ENCODE measurements around the gene CDKN1C.
"Not testable (repeated sequence)": the region's sequence is repeated elsewhere in the genome, so short reads cannot be mapped to it uniquely, and the experiment has no call there.

Gene CDKN1C

DNA sequence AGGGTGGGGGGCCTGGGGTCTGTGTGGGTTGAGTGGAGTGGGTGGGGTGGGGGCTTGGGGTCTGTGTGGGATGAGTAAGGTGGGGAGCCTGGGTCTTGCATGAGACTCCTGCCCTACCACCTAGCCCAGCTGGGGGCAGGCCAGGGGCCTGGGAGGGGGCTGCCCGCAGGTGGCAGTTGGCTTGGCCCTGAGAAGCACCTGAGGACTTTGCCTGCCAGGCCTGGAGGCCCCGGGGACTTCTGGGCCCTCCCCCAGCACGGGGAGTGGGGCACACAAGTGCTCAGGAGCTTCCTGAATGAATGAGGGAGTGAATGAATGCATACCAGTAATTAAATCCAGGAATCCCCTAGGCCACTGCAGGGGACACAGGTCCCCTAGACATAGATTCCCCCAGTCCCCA, 37.1 kb upstream of the CDKN1C start:
- no peak for DNase-seq

DNA sequence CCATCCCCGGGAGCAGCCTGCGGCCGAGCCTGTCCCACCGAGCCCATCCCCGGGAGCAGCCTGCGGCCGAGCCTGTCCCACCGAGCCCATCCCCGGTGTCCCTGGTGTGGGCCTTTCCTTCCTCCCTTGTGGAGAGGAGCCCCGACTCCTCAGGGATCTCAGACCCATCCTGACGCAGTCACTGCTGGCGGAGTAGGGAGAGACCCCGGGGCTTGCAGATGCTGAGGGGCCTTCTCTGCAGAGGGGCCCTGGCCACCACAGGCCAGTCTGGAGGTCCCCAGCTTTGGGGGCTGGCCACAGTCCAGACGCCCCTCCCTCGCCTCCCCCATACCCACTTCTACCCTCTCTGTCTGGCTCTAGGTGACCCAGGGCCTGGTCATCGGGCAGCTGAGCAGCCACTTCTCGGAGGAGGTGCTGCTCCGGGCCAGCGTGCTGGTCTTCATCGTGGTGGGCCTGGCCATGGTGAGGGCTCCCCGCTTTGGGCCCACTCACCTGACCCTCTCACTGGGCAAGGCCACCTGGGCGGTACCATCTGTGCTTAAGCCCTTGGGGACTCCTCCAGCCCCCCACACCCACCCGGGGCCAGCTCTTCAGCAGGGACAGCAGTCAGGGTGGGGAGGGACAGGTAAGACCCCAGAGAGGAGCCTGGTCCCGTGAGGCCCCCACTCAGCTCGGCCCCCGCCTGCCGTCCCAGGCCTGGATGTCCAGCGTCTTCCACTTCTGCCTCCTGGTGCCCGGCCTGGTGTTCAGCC, 36.3 kb upstream of the CDKN1C start:
- no peak for DNase-seq

DNA sequence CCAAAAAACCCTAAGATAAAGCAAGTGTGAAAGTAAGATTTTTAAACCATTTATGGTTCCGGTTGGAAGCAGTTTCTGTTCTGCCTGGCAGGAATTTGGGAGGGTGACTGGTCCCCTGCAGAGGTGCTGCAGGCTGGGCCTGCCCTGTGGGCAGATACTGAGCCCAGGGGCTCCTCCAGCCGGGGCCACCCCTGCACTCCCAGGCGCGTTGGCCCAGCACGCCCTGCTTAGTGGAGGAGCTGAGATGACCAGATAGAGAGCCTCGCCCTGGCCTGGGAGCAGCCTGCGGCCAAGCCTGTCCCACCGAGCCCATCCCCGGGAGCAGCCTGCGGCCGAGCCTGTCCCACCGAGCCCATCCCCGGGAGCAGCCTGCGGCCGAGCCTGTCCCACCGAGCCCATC, 35.7 kb upstream of the CDKN1C start:
- DNase-seq = no peak

DNA sequence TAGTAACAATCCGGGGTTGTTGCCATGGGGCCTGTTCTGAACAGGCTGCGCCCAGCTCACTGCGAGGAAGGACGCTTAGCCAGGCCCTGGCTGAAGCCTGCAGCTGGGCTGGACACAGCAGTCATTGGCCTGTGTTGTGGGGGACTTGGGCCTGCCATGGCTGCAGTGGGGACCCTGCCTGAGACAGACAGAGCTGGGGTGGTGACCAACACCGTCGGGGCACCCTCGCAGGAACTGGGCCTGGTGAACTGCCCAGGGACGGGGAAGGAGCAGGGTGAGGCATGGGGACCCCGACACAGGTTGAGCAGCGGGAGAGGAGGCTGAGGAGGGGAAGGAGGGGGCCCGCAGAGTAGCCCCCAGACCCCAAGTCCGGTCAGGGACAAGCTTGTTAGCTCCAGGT, 34.8 kb upstream of the CDKN1C start:
- DNase-seq = no peak

DNA sequence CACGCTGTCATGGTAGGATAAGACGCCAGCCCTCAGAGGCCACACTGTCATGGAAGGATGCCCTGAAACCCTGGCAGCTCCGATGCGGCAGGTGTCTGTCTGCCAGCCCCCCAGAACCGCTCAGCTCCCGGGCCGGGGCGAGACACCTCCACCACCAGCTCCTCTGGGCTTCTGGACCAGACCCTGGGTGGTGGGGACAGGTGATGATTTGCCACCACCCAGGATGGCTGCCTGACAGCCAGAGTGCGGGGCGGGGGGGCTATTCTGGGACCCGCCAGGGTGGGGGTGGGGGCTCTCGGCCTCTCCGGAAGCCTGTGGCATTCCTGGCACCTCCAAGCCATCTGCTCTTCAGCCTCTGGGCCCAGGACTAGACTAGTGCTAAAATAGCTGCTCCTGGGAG, 34.3 kb upstream of the CDKN1C start:
- no peak for DNase-seq

DNA sequence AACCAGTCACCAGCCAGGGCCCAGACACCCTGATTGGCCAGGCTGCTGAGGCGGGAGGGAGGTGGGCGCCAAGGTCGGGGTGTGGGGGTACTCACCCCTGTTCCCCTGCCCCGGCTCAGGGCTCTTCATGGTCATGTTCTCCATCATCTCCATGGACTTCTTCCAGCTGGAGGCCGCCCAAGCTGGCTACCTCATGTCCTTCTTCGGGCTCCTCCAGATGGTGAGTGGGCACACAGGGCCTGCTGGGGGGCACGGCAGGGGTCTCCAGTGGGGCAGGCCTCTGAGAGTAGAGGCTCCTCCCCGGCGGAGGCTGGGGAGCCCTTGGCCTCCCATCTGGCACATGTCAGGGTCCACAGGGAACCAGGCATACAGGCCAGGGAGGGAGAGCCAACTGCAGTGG, 33.6 kb upstream of the CDKN1C start:
- DNase-seq = no peak

DNA sequence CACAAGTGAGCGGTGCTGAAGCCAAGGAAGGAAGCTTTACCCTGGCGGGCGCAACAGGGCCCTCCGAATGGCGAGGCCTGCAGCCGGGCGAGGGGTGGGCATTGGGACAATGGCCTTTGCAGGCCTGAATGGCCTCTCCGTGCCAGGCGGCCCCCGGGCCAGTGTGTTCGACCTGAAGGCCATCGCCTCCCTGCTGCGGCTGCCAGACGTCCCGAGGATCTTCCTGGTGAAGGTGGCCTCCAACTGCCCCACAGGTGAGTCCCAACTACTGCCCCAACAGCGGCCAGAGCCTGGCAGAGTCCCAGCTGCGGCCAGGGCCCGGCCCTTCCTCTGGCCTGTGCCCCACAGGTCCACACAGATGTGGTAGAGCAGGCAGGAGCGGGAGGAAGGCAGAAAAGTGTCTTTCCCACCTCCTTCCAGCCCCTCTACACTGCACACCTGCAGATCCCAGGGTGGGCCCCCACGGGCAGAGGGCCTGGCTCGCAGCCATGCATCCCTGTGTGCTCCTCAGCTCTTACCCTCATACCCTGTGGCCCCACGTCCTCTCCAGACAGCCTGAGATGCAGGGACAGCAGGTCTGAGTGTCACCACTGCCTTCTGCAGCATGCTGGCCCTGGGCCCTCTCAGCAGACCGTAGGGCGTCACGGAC, 32.4 kb upstream of the CDKN1C start:
- DNase-seq = no peak

DNA sequence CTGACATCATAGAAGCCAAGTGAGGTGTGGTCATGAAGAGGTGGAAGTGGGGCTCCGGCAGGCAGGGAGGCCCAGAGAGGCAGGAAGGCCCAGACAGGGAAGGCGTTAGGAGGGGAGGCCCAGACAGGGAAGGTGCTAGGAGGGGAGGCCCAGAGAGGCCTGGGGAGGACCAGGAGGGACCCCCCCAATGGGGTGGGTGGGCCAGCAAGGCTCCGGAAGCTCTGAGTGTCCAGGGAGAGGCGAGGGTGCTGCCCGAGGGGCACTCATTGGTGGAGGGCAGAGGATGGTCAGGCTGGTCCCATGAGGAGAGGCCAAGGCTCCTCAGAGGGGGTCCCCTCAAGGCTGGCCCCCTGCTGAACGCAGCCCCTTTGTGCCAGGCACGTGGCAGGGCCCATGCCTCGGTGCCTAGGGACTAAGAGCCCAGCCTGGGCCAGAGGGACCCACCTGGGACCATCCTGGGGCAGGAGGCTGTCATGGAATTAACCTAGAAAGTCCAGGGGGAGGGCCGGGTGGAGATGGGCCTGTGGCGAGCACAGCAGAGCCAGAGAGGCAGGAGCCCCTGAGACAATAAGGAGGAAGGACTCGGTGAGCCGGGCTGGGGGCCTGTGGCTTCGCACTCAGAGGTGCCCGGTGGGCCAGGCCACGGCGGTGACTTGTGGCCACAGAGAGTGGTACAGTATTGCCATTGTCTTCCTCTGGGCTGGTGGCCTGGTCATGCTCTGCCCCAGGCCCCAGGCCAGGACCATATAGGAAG, 31.5 kb upstream of the CDKN1C start:
- DNase-seq = no peak

DNA sequence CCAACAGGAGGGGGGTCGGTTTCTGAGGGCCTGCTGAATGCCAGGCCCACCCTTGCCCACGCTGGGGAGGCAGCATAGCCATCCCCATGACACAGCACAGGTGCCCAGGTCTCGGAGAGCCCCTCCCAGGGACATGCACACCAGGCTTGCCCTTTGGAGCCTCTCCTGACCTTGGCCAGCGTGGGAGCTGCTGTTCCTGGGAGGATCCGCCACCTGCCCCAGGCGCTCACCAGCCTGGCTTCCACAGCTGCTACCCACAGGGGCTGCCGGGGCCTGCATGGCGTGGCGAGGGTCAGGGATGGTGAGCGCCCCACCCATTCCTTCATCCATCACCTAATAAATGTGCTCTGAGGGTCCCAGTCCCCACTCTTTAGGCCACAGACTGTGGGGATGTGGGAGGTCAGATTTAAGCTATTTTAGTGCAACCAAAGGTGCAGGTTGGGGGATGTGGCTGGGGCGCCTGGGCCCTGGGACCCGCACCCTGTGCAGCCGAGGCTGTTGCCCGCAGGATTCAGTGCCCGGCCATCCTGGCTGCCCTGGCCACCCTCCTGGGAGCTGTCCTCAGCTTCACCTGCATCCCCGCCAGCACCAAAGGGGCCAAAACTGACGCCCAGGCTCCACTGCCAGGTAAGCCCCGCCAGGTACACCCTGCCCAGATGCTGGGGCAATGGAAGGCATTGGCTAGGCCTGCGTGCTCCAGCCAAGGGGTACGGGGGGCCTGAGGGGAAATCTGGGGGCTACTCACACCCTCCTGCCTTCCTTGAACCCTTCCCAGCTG, 30.7 kb upstream of the CDKN1C start:
- DNase-seq = no peak

DNA sequence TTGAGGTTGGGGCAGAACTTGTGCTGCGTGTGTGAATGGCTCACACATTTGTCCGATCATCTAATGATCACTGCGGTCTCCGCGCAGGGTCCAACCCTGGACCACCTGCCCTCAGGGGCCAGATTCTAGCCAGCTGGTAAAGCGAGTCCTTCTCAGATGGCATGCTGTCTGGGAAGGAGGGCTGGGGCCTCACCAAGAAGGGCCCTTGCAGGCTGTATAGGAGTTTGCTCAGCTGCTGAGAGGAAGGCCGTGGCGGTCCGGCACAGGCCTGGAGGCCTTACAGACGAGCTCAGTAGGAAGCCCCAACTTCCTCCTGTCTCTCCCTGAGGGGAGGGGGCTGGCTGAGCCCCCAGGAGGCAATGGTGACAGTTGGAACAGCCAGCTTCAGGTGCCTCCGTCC, 29.9 kb upstream of the CDKN1C start:
- no peak for DNase-seq

DNA sequence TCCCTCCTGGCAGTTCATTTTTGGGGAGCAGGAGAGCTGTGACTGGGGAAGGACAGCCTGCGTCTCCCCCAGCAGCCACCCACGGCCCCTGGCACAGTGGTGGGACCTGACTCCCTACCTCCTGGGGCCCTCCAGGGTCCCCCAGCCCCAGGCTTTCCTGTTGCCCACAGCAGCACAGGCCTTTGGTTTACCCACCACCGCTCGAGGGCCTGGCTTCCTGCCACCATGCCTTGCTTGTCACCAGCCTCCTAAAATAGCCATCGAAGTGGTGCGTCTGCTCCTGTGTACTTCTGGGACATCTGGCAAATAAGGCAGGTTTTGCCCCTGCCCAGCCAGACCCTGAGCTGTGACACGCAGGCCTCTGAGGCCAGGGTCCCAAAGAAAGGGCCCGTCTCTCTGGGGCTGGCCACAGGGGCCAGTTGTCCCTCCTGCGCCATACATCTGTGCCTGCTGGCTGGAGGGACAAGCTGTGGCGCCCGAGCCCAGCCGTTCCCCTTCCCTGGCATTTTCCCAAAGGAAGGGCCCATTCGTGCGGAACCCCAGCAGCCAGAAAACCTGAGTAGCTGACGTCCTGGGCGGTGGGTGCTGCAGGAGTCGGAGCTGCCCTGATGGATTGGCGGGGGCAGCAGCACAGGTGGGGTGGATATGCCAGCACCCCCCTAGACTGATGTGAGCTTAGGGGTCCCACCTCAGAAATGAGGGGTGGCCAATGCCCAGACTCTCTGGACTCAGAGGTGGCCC, 29.1 kb upstream of the CDKN1C start:
- DNase-seq = no peak

DNA sequence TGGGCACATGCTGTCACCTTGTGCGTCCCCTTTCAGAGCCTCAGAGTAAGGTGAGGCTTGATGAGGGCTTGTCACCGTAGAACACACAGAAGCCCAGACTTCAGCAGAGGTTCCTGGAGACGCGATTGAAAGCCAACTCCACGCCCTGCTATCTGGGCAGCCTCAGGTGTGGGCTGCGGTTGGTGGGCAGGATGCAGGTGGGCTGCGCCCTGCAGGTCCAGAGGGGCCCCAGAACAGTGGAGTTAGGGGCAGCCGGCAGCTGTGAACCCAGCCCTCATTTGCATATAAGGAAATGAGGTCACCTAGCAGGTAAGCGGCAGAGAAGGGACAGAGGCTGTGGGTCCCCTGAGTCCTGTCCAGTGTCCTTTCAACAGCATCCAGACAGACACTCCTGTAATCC, 28.2 kb upstream of the CDKN1C start:
- DNase-seq = no peak

DNA sequence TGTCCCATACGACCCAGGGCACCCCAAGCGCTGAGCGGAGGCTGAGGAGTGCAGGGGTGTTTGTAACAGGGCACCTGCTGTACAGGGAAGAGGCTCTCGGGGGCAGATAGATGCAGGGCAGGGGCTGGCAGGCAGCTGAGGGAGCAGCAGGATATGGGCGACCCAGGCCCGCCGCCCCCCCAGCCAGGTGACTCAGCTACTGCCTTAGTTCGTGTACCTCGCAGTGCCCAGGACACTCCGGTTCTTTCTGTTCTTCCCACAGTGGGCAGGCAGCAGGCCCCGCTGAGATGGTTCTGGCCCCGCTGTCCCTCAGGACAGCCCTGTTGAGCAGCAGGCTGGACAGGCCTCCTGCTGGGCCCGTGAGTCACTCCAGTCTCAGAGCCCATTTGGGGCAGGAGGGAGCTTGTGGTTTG, 27.4 kb upstream of the CDKN1C start:
- no peak for DNase-seq

DNA sequence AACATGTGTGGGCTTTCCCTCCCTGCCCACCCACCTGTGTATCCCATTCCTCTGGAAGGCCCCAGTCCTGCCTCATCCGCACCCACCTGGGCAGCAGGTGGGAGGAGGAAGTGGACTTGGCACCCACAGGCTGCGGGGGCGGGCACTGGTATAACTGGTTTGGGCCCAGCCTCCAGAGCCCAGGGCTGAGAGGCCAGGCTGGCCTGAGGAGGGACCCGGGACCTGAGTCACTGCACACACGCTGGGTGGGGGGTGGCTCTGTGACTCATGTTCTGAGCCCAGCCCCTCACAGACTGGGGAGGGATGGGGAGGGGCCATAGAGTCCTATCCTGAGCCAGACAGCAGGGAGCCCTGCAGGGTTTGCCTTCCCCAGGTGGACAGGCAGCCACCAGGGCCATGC, 26.9 kb upstream of the CDKN1C start:
- no peak for DNase-seq

DNA sequence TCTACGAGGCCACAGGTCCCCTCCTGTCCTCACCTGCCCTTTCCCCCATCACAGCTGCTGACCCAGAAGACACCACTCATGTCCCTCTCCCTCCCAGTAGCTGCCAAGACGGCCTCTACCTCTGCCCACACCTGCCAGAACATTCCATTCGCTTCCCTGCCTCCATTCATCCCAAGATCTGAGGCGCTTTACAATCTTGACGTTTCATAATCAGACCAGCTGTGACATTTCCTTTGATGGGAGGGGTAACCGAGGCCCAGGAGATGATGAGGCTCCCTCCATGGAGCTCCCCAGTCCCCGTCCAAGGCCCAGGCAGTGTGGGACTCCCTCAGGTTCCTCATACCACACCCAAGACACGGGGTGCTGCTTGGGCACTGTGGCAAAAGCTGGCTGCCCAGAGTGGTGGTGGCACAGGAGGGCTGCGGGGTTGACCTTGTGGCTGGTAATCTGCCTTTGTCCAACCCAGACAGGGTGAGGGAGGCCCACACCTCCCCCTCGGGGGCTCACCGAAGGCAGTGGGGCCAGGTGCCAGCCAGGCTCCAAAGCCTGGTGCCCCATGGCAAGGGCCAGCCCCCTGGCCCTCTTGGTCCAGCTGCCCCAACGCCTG, 26.3 kb upstream of the CDKN1C start:
- no peak for DNase-seq

DNA sequence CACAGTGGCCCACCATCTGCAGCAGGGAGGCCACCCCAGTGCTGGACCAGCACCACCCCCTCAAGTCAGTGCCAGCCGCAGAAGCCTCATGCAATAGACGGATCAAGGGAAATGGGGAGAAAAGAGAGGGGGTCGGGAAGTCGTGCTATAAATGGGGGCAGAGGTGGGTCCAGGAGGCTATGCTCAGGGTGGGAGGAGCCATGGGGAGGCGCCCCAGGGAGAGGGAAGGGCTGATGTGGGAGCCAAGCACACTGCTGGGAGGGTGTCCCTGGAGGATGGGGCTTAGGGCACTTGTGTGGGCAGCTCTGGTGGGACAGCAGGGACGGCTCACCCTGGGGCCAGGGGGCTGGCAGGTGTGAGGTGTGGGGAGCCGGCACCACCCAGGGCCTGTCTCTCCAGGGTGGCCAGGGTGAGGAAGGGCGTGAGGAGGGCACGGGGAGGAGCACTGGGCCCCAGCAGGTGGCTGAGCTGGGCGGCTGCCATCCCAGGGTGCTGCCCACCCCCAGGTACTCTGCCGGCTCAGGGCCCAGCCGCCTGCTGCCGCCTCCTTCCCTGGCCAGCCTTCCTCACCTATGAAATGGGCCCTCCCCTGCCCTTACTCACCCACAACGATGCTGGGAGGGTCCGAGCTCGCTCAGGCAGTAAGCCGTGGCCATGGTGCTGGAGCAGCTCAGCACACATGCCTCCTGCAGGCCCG, 25.7 kb upstream of the CDKN1C start:
- no peak for DNase-seq

DNA sequence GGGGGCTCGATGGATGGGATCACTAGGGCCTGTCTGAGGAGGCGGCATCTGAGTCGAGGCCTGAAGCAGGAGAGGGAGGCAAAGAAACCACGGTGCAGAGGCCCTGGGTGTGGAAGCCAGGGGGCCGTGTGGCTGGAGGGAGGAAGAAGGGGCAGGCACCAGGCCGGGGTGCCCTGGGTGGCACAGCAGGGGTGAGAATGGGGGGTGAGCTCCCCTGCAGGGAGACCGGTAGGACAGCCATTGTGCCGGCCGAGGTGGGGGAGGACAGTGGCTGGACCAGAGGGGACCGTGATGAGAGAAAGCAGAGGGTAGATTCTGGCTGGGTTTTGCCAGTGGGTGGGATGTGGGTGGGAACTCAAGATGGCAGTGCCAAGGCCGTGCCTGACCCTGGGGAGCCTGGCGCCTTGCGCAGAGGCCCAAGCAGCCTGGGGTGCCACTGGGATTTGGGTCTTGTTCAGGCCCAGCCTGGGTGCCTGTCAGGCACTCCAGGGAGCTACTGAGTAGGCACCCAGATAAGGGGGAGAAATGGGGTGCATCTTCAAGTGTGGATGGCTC, 24.9 kb upstream of the CDKN1C start:
- DNase-seq = no peak

DNA sequence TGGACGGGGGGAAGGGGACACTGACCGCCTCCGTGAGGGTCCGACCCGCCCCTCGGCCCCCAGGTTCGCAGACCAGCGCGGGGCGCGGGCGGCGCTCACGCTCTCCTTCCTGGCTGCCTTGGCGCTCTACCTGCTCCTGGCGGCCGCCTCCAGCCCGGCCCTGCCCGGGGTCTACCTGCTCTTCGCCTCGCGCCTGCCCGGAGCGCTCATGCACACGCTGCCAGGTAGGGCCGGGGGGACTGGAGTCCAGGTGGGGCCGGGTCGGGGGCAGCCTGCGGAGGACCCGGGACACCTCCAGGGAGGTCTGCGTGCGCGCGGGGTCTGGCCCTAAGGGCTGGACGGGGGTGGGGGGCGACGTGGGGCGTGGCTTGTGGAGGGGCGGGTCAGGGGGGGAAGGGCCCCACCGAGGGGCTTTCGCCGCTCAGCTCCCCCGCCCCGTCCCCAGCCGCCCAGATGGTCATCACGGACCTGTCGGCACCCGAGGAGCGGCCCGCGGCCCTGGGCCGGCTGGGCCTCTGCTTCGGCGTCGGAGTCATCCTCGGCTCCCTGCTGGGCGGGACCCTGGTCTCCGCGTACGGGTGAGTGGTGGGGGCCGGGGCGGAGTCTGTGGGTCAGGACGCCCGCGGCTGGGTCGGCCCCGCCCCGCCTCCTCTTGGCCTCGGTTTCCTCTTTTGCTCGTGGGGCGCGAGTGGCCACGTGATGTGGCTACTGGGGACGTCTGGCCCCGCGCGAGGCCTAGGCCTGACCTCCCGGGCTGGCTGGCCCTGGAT, 23.7 kb upstream of the CDKN1C start:
- no peak for DNase-seq

DNA sequence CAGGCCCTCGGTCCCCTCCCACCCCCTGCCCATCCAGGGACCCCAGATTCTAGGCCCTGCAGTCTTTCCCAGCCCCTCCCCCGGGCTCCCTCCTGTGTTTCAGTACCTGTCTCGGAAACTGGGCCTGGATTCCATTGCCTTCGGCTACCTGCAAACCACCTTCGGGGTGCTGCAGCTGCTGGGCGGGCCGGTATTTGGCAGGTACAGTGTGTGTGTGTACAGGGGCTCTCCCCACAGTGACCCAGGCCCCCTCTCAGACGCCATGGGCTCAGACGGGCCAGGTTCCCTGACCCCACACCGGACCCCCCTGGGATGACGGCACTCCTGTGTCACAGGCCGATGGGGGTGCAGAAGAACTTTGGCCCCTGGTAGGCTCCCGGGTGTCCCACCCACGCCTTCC, 22.6 kb upstream of the CDKN1C start:
- DNase-seq = no peak

DNA sequence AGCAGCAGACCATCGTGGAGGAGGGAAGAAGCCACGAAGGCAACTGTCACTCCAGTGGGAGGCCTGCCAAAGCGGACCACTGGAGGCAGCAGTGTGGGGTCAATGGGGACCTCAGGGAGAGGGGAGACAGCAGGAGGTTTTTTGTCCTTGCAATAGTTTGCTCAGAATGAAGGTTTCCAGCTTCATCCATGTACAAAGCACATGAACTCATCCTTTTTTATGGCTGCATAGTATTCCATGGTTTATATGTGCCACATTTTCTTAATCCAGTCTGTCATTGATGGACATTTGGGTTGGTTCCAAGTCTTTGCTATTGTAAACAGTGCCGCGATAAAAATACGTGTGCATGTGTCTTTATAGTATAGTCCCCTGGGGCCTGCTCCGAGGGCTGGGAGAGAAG, 19.7 kb upstream of the CDKN1C start:
- DNase-seq = not testable (repeated sequence)

Measured in NCI-H526 treated with DMSO at 0.1 percent for 48 hours (cell line).